ENCODE results near the gene CLCN5. TPM values are rescaled to one million over a fixed set of nuclear protein-coding genes. Genes with fewer than 3 reads are reported as not detected.

CLCN5 gene
- total and polyA plus RNA-seq, 2 of the 13 experiments (the other 11 are each of a cell fraction or from before 2014, with no cell fraction given) = 7.8 to 27.3 TPM

GRCh38 chrX:49922291-49923241 lies at the start of gene CLCN5 (continued):
- TF ChIP-seq CEBPZ (IDR thresholded peaks at IDR 0.05; ENCODE audit: low read length) (no peak), ZNF7 (CRISPR knock-in tag; IDR thresholded peaks at IDR 0.05) (no peak), ZNF34 (CRISPR knock-in tag; IDR thresholded peaks at IDR 0.05; ENCODE audit: borderline replicate concordance) (no peak), MEIS1 (CRISPR knock-in tag; IDR thresholded peaks at IDR 0.05; ENCODE audit: borderline replicate concordance) (no peak; the same call in 1 of the 2 replicates), SRSF9 (IDR thresholded peaks at IDR 0.05; ENCODE audit: borderline replicate concordance, insufficient read depth, low read depth, low read length, poor library complexity, severe bottlenecking) (no peak), ZNF446 (CRISPR knock-in tag; IDR thresholded peaks at IDR 0.05) (no peak), ERF (CRISPR knock-in tag; IDR thresholded peaks at IDR 0.05) (no peak), TOPORS (CRISPR knock-in tag; IDR thresholded peaks at IDR 0.05) (no peak), SNAI1 (CRISPR knock-in tag; IDR thresholded peaks at IDR 0.05; ENCODE audit: borderline replicate concordance) (no peak), ZNF557 (CRISPR knock-in tag; IDR thresholded peaks at IDR 0.05) (no peak), ZMYM4 (CRISPR knock-in tag; IDR thresholded peaks at IDR 0.05) (peak; percentile 72), ZSCAN25 (CRISPR knock-in tag; IDR thresholded peaks at IDR 0.05) (peak; percentile 88), RBFOX2 (IDR thresholded peaks at IDR 0.05; ENCODE audit: low read depth, low read length) (peak; percentile 65), HNF4A (CRISPR knock-in tag; IDR thresholded peaks at IDR 0.05) (no peak), HOXA3 (CRISPR knock-in tag; IDR thresholded peaks at IDR 0.05) (peak; percentile 49), POGZ (CRISPR knock-in tag; IDR thresholded peaks at IDR 0.05) (peak; percentile 64; the same call in 1 of the 2 replicates), KDM5A (IDR thresholded peaks at IDR 0.05; ENCODE audit: borderline replicate concordance, low read length) (no peak), ZSCAN21 (CRISPR knock-in tag; IDR thresholded peaks at IDR 0.05; ENCODE audit: borderline replicate concordance) (no peak), ZNF460 (CRISPR knock-in tag; IDR thresholded peaks at IDR 0.05; ENCODE audit: borderline replicate concordance) (no peak), IRX3 (CRISPR knock-in tag; IDR thresholded peaks at IDR 0.05; ENCODE audit: borderline replicate concordance, low read depth) (no peak), ZNF773 (CRISPR knock-in tag; IDR thresholded peaks at IDR 0.05; ENCODE audit: borderline replicate concordance) (no peak)
- TF ChIP-seq, protein P1, sequence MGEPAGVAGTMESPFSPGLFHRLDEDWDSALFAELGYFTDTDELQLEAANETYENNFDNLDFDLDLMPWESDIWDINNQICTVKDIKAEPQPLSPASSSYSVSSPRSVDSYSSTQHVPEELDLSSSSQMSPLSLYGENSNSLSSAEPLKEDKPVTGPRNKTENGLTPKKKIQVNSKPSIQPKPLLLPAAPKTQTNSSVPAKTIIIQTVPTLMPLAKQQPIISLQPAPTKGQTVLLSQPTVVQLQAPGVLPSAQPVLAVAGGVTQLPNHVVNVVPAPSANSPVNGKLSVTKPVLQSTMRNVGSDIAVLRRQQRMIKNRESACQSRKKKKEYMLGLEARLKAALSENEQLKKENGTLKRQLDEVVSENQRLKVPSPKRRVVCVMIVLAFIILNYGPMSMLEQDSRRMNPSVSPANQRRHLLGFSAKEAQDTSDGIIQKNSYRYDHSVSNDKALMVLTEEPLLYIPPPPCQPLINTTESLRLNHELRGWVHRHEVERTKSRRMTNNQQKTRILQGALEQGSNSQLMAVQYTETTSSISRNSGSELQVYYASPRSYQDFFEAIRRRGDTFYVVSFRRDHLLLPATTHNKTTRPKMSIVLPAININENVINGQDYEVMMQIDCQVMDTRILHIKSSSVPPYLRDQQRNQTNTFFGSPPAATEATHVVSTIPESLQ (CRISPR knock-in tag; conservative IDR thresholded peaks at IDR 0.05) = no peak
- TF ChIP-seq, protein P2, sequence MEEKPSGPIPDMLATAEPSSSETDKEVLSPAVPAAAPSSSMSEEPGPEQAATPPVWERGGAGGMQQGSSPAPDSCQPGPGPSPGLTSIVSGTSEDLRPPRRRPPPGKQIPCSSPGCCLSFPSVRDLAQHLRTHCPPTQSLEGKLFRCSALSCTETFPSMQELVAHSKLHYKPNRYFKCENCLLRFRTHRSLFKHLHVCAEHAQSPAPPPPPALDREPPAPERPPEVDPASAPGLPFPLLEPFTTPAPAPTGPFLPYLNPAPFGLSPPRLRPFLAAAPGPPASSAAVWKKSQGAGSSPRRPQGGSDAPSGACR (CRISPR knock-in tag; IDR thresholded peaks at IDR 0.05) = no peak
